Endothelial cell of umbilical vein (primary cell): ENCODE measurements around the gene XRN2. TPM values are rescaled to one million over a fixed set of nuclear protein-coding genes. Genes with fewer than 3 reads are reported as not detected.

Source experiments
- BruUV-seq: library from RNA; stranded (reverse); fragments of 400-500 nt; replicated peaks from 2 replicates; lab custom pipeline; 2021; lab: Mats Ljungman, UMichigan
- CTCF ChIA-PET: fragments of 300-600, 350-600 bp; sonication (Branson Sonifier 250); formaldehyde crosslinking; loops from one replicate; lab custom pipeline; 2021; ENCODE audit warnings: antibody characterized with exemption, inconsistent platforms; lab: Charles Lee
- POLR2A ChIA-PET: fragments of 300-600, 350-600 bp; sonication (Branson Sonifier 250); formaldehyde crosslinking; loops from one replicate; lab custom pipeline; 2021; ENCODE audit warnings: antibody characterized with exemption, inconsistent platforms; lab: Charles Lee
- DNase-seq: peaks from one replicate; pipeline ENCODE4 v3.0.0-alpha.2; 2011; ENCODE audit warnings: low read depth, low spot score
- FAIRE-seq: peaks from 2 replicates; lab custom pipeline; 2011; peaks lifted over from hg19 to GRCh38; lab: Jason Lieb, UNC
- H2AFZ ChIP-seq: 2 replicates; pipeline ENCODE4 v1.6.0; 2012; ENCODE audit warnings: low read depth, low read length, control low read depth, inconsistent platforms
- H3K27ac ChIP-seq: 2 replicates; pipeline ENCODE4 v1.5.1; 2011; ENCODE audit warnings: low read depth, mild to moderate bottlenecking, control low read depth, low read length, moderate library complexity; ENCODE audit not compliant: insufficient read depth
- H3K27me3 ChIP-seq, 2 experiments: 2 replicates each; pipeline versions ENCODE4 v1.6.0 to v1.6.1; 2011; ENCODE audit warnings: low read length in 2 of 2, mixed read lengths in 1 of 2; ENCODE audit not compliant: control insufficient read depth in 2 of 2, insufficient read depth in 2 of 2
- H3K36me3 ChIP-seq, 2 experiments: 2 replicates in 1 of 2; 3 replicates in 1 of 2; pipeline ENCODE4 v1.5.1; 2011; ENCODE audit warnings: low read length in 2 of 2, mild to moderate bottlenecking in 1 of 2, moderate library complexity in 1 of 2; ENCODE audit not compliant: control insufficient read depth in 2 of 2, insufficient read depth in 2 of 2; ENCODE audit errors: extremely low read depth in 1 of 2
- H3K4me1 ChIP-seq: 3 replicates; pipeline ENCODE4 v1.5.1; 2011; ENCODE audit warnings: mild to moderate bottlenecking, low read length; ENCODE audit not compliant: control insufficient read depth, insufficient read depth; ENCODE audit errors: extremely low read depth
- H3K4me2 ChIP-seq: 2 replicates; pipeline ENCODE4 v1.6.1; 2011; ENCODE audit warnings: low read length, control low read depth, mixed read lengths; ENCODE audit not compliant: insufficient read depth
- H3K4me3 ChIP-seq, 3 experiments: fragments of 200-600 bp in 1 of 3; sonication (generic), shearing (Covaris generic) in 1 of 3; replicated peaks in 1 of 3; 2 replicates each; pipeline ENCODE4 v1.5.1; 2011 to 2016; ENCODE audit warnings: control low read depth in 3 of 3, low read length in 3 of 3, mild to moderate bottlenecking in 2 of 3, inconsistent platforms in 1 of 3, low read depth in 1 of 3, moderate library complexity in 1 of 3; ENCODE audit not compliant: insufficient read depth in 1 of 3
- H3K79me2 ChIP-seq: 2 replicates; pipeline ENCODE4 v1.6.0; 2012; ENCODE audit warnings: low read length, inconsistent platforms; ENCODE audit not compliant: control insufficient read depth, insufficient read depth
- H3K9ac ChIP-seq: replicated peaks from 2 replicates; pipeline ENCODE3; 2011; ENCODE audit warnings: low read length, control low read depth; ENCODE audit not compliant: insufficient read depth; ENCODE audit errors: extremely low read depth
- H3K9me1 ChIP-seq: replicated peaks from 3 replicates; pipeline ENCODE4 v1.6.0; 2011; ENCODE audit warnings: mild to moderate bottlenecking, low read length; ENCODE audit not compliant: control insufficient read depth, insufficient read depth; ENCODE audit errors: extremely low read depth
- H3K9me3 ChIP-seq: replicated peaks from 2 replicates; pipeline ENCODE4 v1.5.1; 2012; ENCODE audit warnings: low read length, inconsistent platforms; ENCODE audit not compliant: control insufficient read depth, insufficient read depth
- H4K20me1 ChIP-seq: replicated peaks from 2 replicates; pipeline ENCODE3; 2011; ENCODE audit warnings: mild to moderate bottlenecking, low read length; ENCODE audit not compliant: control insufficient read depth, insufficient read depth; ENCODE audit errors: extremely low read depth
- CTCF ChIP-seq, 2 donors: IDR thresholded peaks; 1 replicate in 1 of 2; 2 replicates in 1 of 2; pipeline ENCODE4 v1.5.1; 2011; ENCODE audit warnings: low read length in 2 of 2, mild to moderate bottlenecking in 2 of 2, moderate library complexity in 2 of 2, control low read depth in 1 of 2, inconsistent platforms in 1 of 2, low read depth in 1 of 2; ENCODE audit not compliant: insufficient read depth in 1 of 2; ENCODE audit errors: extremely low read depth in 1 of 2
- EZH2 ChIP-seq: IDR thresholded peaks from 2 replicates; pipeline ENCODE4 v1.6.1; 2012; ENCODE audit warnings: borderline replicate concordance, low read depth, mild to moderate bottlenecking, moderate library complexity, low read length, inconsistent platforms; ENCODE audit not compliant: severe bottlenecking
- FOS ChIP-seq: IDR thresholded peaks from 2 replicates; pipeline ENCODE4 v1.6.1; 2011; ENCODE audit warnings: mild to moderate bottlenecking, low read length, moderate library complexity, borderline replicate concordance; ENCODE audit not compliant: insufficient read depth
- GATA2 ChIP-seq: IDR thresholded peaks from 2 replicates; pipeline ENCODE4 v1.7.0; 2011; ENCODE audit warnings: low read depth, mild to moderate bottlenecking, moderate library complexity, mixed read lengths, low read length; ENCODE audit not compliant: insufficient read length, insufficient read depth
- JUN ChIP-seq: IDR thresholded peaks from 2 replicates; pipeline ENCODE4 v1.6.1; 2011; ENCODE audit warnings: borderline replicate concordance, low read depth; ENCODE audit not compliant: insufficient read length, insufficient read depth
- MAX ChIP-seq: IDR thresholded peaks from 2 replicates; pipeline ENCODE4 v1.6.1; 2011; ENCODE audit not compliant: insufficient read depth, insufficient read length
- MYC ChIP-seq: IDR thresholded peaks from one replicate; pipeline ENCODE4 v1.6.1; 2011; ENCODE audit warnings: mild to moderate bottlenecking, low read depth, low read length
- POLR2A ChIP-seq: IDR thresholded peaks from 2 replicates; pipeline ENCODE4 v1.6.1; 2012; ENCODE audit warnings: low read depth, mild to moderate bottlenecking, control low read depth, low read length
- POLR2AphosphoS5 ChIP-seq: IDR thresholded peaks from 2 replicates; pipeline ENCODE4 v1.6.1; 2012; ENCODE audit warnings: low read depth, mild to moderate bottlenecking, control low read depth, low read length, moderate library complexity; ENCODE audit not compliant: insufficient read depth
- dilution Hi-C: fragments of 300-500 bp; cut with MboI; formaldehyde crosslinking; loops from one replicate; pipeline ENCODE4 v1.15.0; 2019; ENCODE audit warnings: low sequenced_read_pairs; ENCODE audit not compliant: extremely low pct_ligation_motif_present
- intact Hi-C: fragments of 100-400 bp; cut with micrococcal nuclease; formaldehyde crosslinking; loops from one replicate; pipeline ENCODE4 v1.10.0; 2022
- polyA plus RNA-seq, 4 experiments: library from polyadenylated mRNA; depleted of rRNA in 3 of 4; stranded (reverse) in 3 of 4; unstranded in 1 of 4; fragments of >200 nt; gene quantifications; 2 replicates each; pipeline versions ENCODE4 v1.2.1 to v1.2.3, GENCODE V29; 2011 to 2012; ENCODE audit warnings: missing spikeins in 1 of 4
- total RNA-seq: library from RNA; stranded (reverse); gene quantifications from 2 replicates; pipeline ENCODE4 v1.2.3, GENCODE V29; 2021

XRN2 gene
- total and polyA plus RNA-seq, 2 donors (not counting 3 experiments of a cell fraction or from before 2014, with no cell fraction given) = 32.3 to 66.6 TPM

GRCh38 chr20:21388566-21388965 lies 85.4 kb downstream of the XRN2 start:
- Histone ChIP-seq H3K4me3 (no peak overlapping the region), H3K27ac (no peak overlapping the region), H3K4me1 (no peaks in the 10 kb centered on the region), H3K79me2 (no peaks in the 10 kb centered on the region), H3K4me2 (no peak overlapping the region), H3K9me3 (no peaks in the 10 kb centered on the region), H3K9ac (no peak overlapping the region), H3K27me3 (peaks cover 23 to 27% of the 10 kb centered on the region in 2 experiments), H2AFZ (no peak overlapping the region), H3K9me1 (no peaks in the 10 kb centered on the region), H4K20me1 (peaks cover 2% of the 10 kb centered on the region), H3K36me3 (peaks cover 2 to 9% of the 10 kb centered on the region in 2 experiments)
- dilution Hi-C loops = no loop called here
- TF ChIP-seq CTCF (IDR thresholded peaks at IDR 0.05; ENCODE audit: extremely low read depth in 1 of 2, insufficient read depth in 1 of 2, low read depth in 1 of 2, low read length in 2 of 2) (no peak), FOS (no peak), MAX (no peak), POLR2A (no peak), JUN (no peak), EZH2 (no peak), POLR2AphosphoS5 (no peak), MYC (no peak), GATA2 (no peak)
- BruUV-seq = no TSS peak
- ChIA-PET CTCF (no interaction called here), POLR2A (no interaction called here)
- intact Hi-C loops = no loop called here
- FAIRE-seq (no peak), DNase-seq (no peak)
